Stimulated activated CD4-positive, alpha-beta T cell treated with anti-CD3 and anti-CD28 coated beads, Interleukin-12 subunit alpha, Interleukin-12 subunit beta, amount 100 ng/mL, for 24 hours (primary cell): ENCODE measurements around the gene TEX13B.

Source experiments
- DNase-seq, 2 experiments: peaks; one replicate each; pipeline ENCODE4 v3.0.0-alpha.2; 2020; ENCODE audit warnings: low read depth in 2 of 2

The TEX13B gene

DNA sequence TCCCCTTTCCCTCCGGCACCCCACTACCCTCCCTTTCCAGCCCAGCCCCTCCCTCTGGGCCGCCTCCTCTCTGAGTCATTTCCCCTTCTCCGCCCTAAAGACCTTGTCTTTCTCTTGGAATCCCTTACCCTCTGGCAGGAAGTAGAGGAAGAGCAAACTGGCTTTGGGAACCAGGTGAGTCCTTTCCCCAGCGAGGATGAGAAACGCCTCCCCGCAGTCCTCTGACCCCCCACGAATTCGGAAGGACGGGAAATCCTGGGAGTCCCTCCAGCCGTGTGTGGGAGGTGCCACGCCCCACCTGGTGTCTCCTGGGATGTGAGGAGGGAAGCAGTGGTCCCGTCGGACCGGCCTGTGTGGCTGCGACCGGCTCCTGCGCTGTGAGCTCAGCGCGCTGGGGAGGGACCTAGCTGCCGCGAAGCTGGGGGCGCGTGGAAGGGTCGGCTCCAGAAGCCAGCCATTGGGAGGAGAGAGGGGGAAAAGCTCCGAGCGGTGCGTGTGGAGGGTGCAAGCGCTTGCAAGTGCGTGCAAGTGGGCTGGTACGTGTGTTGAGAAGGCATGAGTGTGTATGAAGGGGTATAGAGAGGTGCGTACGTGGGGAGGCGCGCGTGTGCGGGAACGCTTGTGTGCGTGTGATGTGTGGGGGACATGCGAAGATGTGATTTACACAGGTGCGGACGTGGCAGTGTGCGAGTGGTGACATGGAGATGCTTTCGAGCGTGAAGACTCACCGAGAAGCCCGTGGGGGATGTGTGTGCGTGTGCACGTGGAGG is 46.3 kb downstream of the TEX13B start:
- no peak for DNase-seq

DNA sequence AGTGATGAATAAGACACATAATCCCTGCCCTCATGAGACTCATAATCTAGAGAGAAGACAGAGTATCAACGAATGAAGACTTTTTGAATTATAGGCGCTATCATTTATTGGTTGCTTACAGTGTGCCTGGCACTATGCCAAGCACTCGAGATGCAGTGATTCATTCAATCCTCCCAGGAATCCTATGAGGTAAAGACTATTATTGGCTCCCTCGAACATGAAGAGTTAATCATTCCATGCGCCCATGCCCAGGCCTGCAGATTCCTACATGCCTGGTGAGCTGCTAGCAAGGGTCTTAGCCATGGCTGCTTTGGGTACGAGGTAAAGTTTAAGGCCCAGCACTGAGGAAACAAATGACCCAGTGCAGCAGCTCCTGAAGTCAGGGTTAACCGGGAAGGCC is 47.0 kb downstream of the TEX13B start:
- DNase-seq, result no peak

DNA sequence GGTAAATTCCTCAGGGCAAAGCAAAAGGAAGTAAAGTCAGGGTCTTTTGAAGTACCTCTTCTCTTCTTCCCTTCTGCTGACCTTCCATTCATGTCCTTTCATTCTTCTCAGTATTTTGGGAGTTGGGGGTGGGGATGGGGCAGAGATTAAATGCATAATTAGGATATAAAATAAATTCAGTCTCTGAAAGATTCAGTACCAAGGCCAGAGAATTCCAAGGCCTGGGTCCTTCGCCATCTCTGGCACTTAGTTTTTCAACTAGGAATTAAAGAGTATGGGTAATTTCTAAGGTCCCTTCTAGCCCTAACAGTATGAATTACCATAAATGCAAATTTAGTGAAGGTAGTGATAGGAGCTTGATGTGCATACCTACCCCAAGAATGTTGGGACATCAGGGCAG is 47.9 kb downstream of the TEX13B start:
- no peak for DNase-seq
